Measurements from ENCODE around the gene ANGPT4. TPM values are rescaled to one million over a fixed set of nuclear protein-coding genes. Genes with fewer than 3 reads are reported as not detected.

ANGPT4 gene
- total RNA-seq, 2 donors from 2014 or later, result 0.24 to 1.1 TPM

GRCh38 chr20:944774-945410 is 28.8 kb upstream of the ANGPT4 start:
- DNase-seq (ENCODE audit: low spot score), result peak; percentile 48
- intact Hi-C loops (cut with DNase I), result no loop called here

GRCh38 chr20:944148-944547 is 28.0 kb upstream of the ANGPT4 start:
- intact Hi-C loops (cut with DNase I), result no loop called here
- peak; percentile 46 for DNase-seq (ENCODE audit: low spot score)

GRCh38 chr20:942611-943010 is 26.5 kb upstream of the ANGPT4 start:
- intact Hi-C loops (cut with DNase I), result no loop called here

GRCh38 chr20:940926-941325 is 24.8 kb upstream of the ANGPT4 start:
- intact Hi-C loops (cut with DNase I), result no loop called here
- DNase-seq (ENCODE audit: low spot score), result peak; percentile 78

More at GRCh38 chr20:942611-943010, 26.5 kb upstream of the ANGPT4 start:
- DNase-seq (ENCODE audit: low spot score), result peak; percentile 35

- DNase-seq (ENCODE audit: low spot score), result peak; percentile 68
- intact Hi-C loops (cut with DNase I), result no loop called here
Measured at GRCh38 chr20:939606-940005, 23.5 kb upstream of the ANGPT4 start.

GRCh38 chr20:934186-934840 is 18.2 kb upstream of the ANGPT4 start:
- DNase-seq (ENCODE audit: low spot score), result peak; percentile 59
- intact Hi-C loops (cut with DNase I), result no loop called here

- intact Hi-C loops (cut with DNase I), result no loop called here
- DNase-seq (ENCODE audit: low spot score), result no peak
Measured at GRCh38 chr20:933029-933428, 16.9 kb upstream of the ANGPT4 start.

- no peak for DNase-seq (ENCODE audit: low spot score)
- intact Hi-C loops (cut with DNase I), result no loop called here
Measured at GRCh38 chr20:931401-931800, 15.3 kb upstream of the ANGPT4 start.

- intact Hi-C loops (cut with DNase I), result no loop called here
- no peak for DNase-seq (ENCODE audit: low spot score)
Measured at GRCh38 chr20:926670-927069, 10.5 kb upstream of the ANGPT4 start.

GRCh38 chr20:925516-925915 is 9.4 kb upstream of the ANGPT4 start:
- DNase-seq (ENCODE audit: low spot score), result peak; percentile 55
- intact Hi-C loops (cut with DNase I), result no loop called here

GRCh38 chr20:924639-925038 is 8.5 kb upstream of the ANGPT4 start:
- intact Hi-C loops (cut with DNase I), result no loop called here
- DNase-seq (ENCODE audit: low spot score), result no peak

- intact Hi-C loops (cut with DNase I), result no loop called here
Measured at GRCh38 chr20:922781-923180, 6.6 kb upstream of the ANGPT4 start.

GRCh38 chr20:921068-921467 is 4.9 kb upstream of the ANGPT4 start:
- DNase-seq (ENCODE audit: low spot score), result peak; percentile 36
- intact Hi-C loops (cut with DNase I), result no loop called here

More at GRCh38 chr20:922781-923180, 6.6 kb upstream of the ANGPT4 start:
- peak; percentile 43 for DNase-seq (ENCODE audit: low spot score)

GRCh38 chr20:920311-920710 is 4.2 kb upstream of the ANGPT4 start:
- intact Hi-C loops (cut with DNase I), result no loop called here

GRCh38 chr20:919491-919916 is 3.4 kb upstream of the ANGPT4 start:
- intact Hi-C loops (cut with DNase I), result no loop called here

More at GRCh38 chr20:920311-920710, 4.2 kb upstream of the ANGPT4 start:
- DNase-seq (ENCODE audit: low spot score), result no peak

GRCh38 chr20:917416-917815 is 1.3 kb upstream of the ANGPT4 start:
- intact Hi-C loops (cut with DNase I), result no loop called here
- DNase-seq (ENCODE audit: low spot score), result peak; percentile 6

More at GRCh38 chr20:919491-919916, 3.4 kb upstream of the ANGPT4 start:
- DNase-seq (ENCODE audit: low spot score), result no peak

- intact Hi-C loops (cut with DNase I), result no loop called here
Measured at GRCh38 chr20:916825-917224, 691 bp upstream of the ANGPT4 start.

GRCh38 chr20:914727-915498 is 1.2 kb downstream of the ANGPT4 start:
- intact Hi-C loops (cut with DNase I), result no loop called here
- DNase-seq (ENCODE audit: low spot score), result peak; percentile 62

More at GRCh38 chr20:916825-917224, 691 bp upstream of the ANGPT4 start:
- DNase-seq (ENCODE audit: low spot score), result peak; percentile 51

- intact Hi-C loops (cut with DNase I), result no loop called here
- DNase-seq (ENCODE audit: low spot score), result peak; percentile 24
Measured at GRCh38 chr20:913306-913849, 2.8 kb downstream of the ANGPT4 start.
